K562 (cell line): ENCODE results near the gene RELA. TPM values are rescaled to one million over a fixed set of nuclear protein-coding genes. Genes with fewer than 3 reads are reported as not detected.

ENCODE experiments used
- ATAC-seq: fragments of 200-7000 bp; cut with Tn5 transposase; 3 replicates; pipeline ENCODE4 v1.9.1; 2020; ENCODE audit warnings: moderate library complexity
- BruUV-seq: library from RNA; stranded (reverse); fragments of 400-500 nt; replicated peaks from 2 replicates; lab custom pipeline; 2021; lab: Mats Ljungman, UMichigan
- CTCF ChIA-PET: fragments of 300-600 bp; formaldehyde crosslinking; extraction: SDS; loops from one replicate; lab custom pipeline; 2021; ENCODE audit warnings: low intra/inter-chr PET ratio; lab: Yijun Ruan, JAX
- POLR2A ChIA-PET: fragments of 300-600, 350-650 bp; sonication (Branson Sonifier 250); formaldehyde crosslinking; extraction: SDS; loops from one replicate; lab custom pipeline; 2021; ENCODE audit warnings: antibody characterized with exemption, inconsistent platforms; lab: Yijun Ruan, JAX
- DNase-seq, 4 experiments: peaks; one replicate each; pipeline versions ENCODE4 v3.0.0 to v3.0.0-alpha.2; 2011 to 2018; ENCODE audit warnings: low spot score in 3 of 4, mixed read lengths in 3 of 4; ENCODE audit errors: extremely low read depth in 1 of 4
- FAIRE-seq: peaks from 2 replicates; lab custom pipeline; 2011; peaks lifted over from hg19 to GRCh38; lab: Jason Lieb, UNC
- H2AFZ ChIP-seq: 2 replicates; pipeline ENCODE4 v1.6.0; 2011; ENCODE audit warnings: low read depth, low read length, control low read depth, inconsistent platforms
- H3K27ac ChIP-seq: fragments of 200-600 bp; 3 replicates; pipeline ENCODE4 v1.8.0; 2011; ENCODE audit warnings: low read depth, mild to moderate bottlenecking, control low read depth, inconsistent platforms, low read length, moderate library complexity, mixed read lengths; ENCODE audit errors: extremely low read depth
- H3K27me3 ChIP-seq, 2 experiments: fragments of 300-600 bp in 1 of 2; 2 replicates in 1 of 2; 3 replicates in 1 of 2; pipeline versions ENCODE4 v1.6.0 to v1.8.0; 2011; ENCODE audit warnings: inconsistent platforms in 2 of 2, low read length in 2 of 2, mild to moderate bottlenecking in 1 of 2, mixed read lengths in 1 of 2, moderate library complexity in 1 of 2; ENCODE audit not compliant: control insufficient read depth in 2 of 2, insufficient read depth in 2 of 2
- H3K36me3 ChIP-seq: fragments of 300-600 bp; 3 replicates; pipeline ENCODE4 v1.8.0; 2011; ENCODE audit warnings: mild to moderate bottlenecking, low read length, inconsistent platforms; ENCODE audit not compliant: control insufficient read depth, insufficient read depth
- H3K4me1 ChIP-seq, 2 experiments: fragments of 200-600 bp in 1 of 2; replicated peaks in 1 of 2; 2 replicates in 1 of 2; 3 replicates in 1 of 2; pipeline versions ENCODE4 v1.5.1 to v1.8.0; 2011; ENCODE audit warnings: inconsistent platforms in 2 of 2, low read length in 2 of 2, mild to moderate bottlenecking in 1 of 2, mixed read lengths in 1 of 2, moderate library complexity in 1 of 2; ENCODE audit not compliant: control insufficient read depth in 2 of 2, insufficient read depth in 2 of 2
- H3K4me2 ChIP-seq: 2 replicates; pipeline ENCODE4 v1.6.1; 2011; ENCODE audit warnings: low read length, control low read depth, inconsistent platforms, mixed read lengths; ENCODE audit not compliant: insufficient read depth
- H3K4me3 ChIP-seq: fragments of 200-600 bp; sonication (generic), shearing (Covaris generic); 2 replicates; pipeline ENCODE4 v1.5.1; 2016; ENCODE audit warnings: control low read depth, inconsistent platforms
- H3K79me2 ChIP-seq: fragments of 200-600 bp; 3 replicates; pipeline ENCODE4 v1.8.0; 2011; ENCODE audit warnings: low read length, inconsistent platforms; ENCODE audit not compliant: control insufficient read depth, insufficient read depth
- H3K9ac ChIP-seq, 2 experiments: 2 replicates each; pipeline versions ENCODE4 v1.6.0 to v1.6.1; 2011; ENCODE audit warnings: low read depth in 2 of 2, low read length in 2 of 2, control low read depth in 1 of 2, inconsistent platforms in 1 of 2, mild to moderate bottlenecking in 1 of 2, mixed read lengths in 1 of 2; ENCODE audit not compliant: insufficient read depth in 1 of 2
- H3K9me1 ChIP-seq: one replicate; pipeline ENCODE4 v1.6.0; 2011; ENCODE audit warnings: inconsistent platforms, mild to moderate bottlenecking, low read length, moderate library complexity; ENCODE audit not compliant: control insufficient read depth, insufficient read depth
- H3K9me3 ChIP-seq: replicated peaks from 2 replicates; pipeline ENCODE4 v1.5.1; 2011; ENCODE audit warnings: low read depth, low read length, inconsistent platforms; ENCODE audit not compliant: control insufficient read depth, insufficient read depth
- H4K20me1 ChIP-seq: replicated peaks from 2 replicates; pipeline ENCODE4 v1.6.1; 2011; ENCODE audit warnings: low read length, inconsistent platforms, mixed read lengths; ENCODE audit not compliant: control insufficient read depth, insufficient read depth
- ATF4 ChIP-seq: fragments of 450-650 bp; formaldehyde crosslinking; IDR thresholded peaks from 2 replicates; pipeline ENCODE4 v1.4.0; 2022; ENCODE audit warnings: mild to moderate bottlenecking, moderate library complexity
- DNMT1 ChIP-seq: fragments of 450-650 bp; IDR thresholded peaks from 2 replicates; pipeline ENCODE4 v1.6.1; 2016; ENCODE audit warnings: antibody characterized with exemption, mild to moderate bottlenecking
- EHMT2 ChIP-seq: fragments of 450-650 bp; IDR thresholded peaks from 2 replicates; pipeline ENCODE4 v1.6.1; 2018; ENCODE audit warnings: antibody characterized with exemption
- HMGN3 ChIP-seq: IDR thresholded peaks from 2 replicates; pipeline ENCODE4 v1.6.1; 2011; ENCODE audit warnings: borderline replicate concordance, low read depth, mild to moderate bottlenecking, mixed read lengths, low read length; ENCODE audit not compliant: insufficient read length; ENCODE audit errors: extremely low read depth
- JUN ChIP-seq, 2 experiments: sonication (generic) in 1 of 2; formaldehyde crosslinking in 1 of 2; IDR thresholded peaks; 2 replicates each; pipeline versions ENCODE4 v1.6.1 to v1.8.0; 2012 to 2022; ENCODE audit warnings: borderline replicate concordance in 2 of 2, mild to moderate bottlenecking in 2 of 2, improper control_type of control experiment in 1 of 2, low read depth in 1 of 2, low read length in 1 of 2, missing genetic modification reagents in 1 of 2
- MXI1 ChIP-seq: IDR thresholded peaks from 2 replicates; pipeline ENCODE4 v1.6.1; 2011; ENCODE audit warnings: low read depth, mild to moderate bottlenecking, improper control_type of control experiment, low read length
- NCOA6 ChIP-seq: fragments of 450-650 bp; IDR thresholded peaks from 2 replicates; pipeline ENCODE4 v1.6.1; 2017; ENCODE audit warnings: mild to moderate bottlenecking
- NR2F6 ChIP-seq: fragments of 450-650 bp; formaldehyde crosslinking; IDR thresholded peaks from 2 replicates; pipeline ENCODE4 v1.4.0; 2020; ENCODE audit warnings: mild to moderate bottlenecking
- POLR2G ChIP-seq: fragments of 200-400 bp; formaldehyde crosslinking; IDR thresholded peaks from 2 replicates; pipeline ENCODE4 v1.6.1; 2017; ENCODE audit warnings: low read depth, mild to moderate bottlenecking, antibody characterized with exemption, low read length, moderate library complexity
- RBFOX2 ChIP-seq: fragments of 200-400 bp; formaldehyde crosslinking; IDR thresholded peaks from 2 replicates; pipeline ENCODE4 v1.6.1; 2017; ENCODE audit warnings: low read depth, mild to moderate bottlenecking, low read length, moderate library complexity
- ZBTB1 ChIP-seq: sonication (generic); formaldehyde crosslinking; IDR thresholded peaks from 2 replicates; pipeline ENCODE4 v1.8.1; 2023; ENCODE audit warnings: missing genetic modification reagents, low read depth, mild to moderate bottlenecking, borderline replicate concordance
- ZBTB17 ChIP-seq: fragments of 450-650 bp; formaldehyde crosslinking; IDR thresholded peaks from 2 replicates; pipeline ENCODE4 v1.4.0; 2020; ENCODE audit warnings: mild to moderate bottlenecking
- WGBS: fragments of 100-300 bp; shearing (Covaris generic); methylation state at CpG from one replicate; pipeline ENCODE4 v1.1.6; 2016; ENCODE audit warnings: low coverage, mixed read lengths; ENCODE audit not compliant: insufficient coverage; ENCODE audit errors: missing lambda C conversion rate; 5-methylcytosine and 5-hydroxymethylcytosine counted together
- in situ Hi-C: fragments of 300-500 bp; cut with MboI; formaldehyde crosslinking; loops from 4 replicates; pipeline ENCODE4 v1.15.0; 2018; ENCODE audit warnings: inconsistent platforms, mixed read lengths
- intact Hi-C: fragments of 100-400 bp; cut with micrococcal nuclease; formaldehyde crosslinking; loops from 2 replicates; pipeline ENCODE4 v1.14.2; 2022
- polyA plus RNA-seq, 8 experiments: library from polyadenylated mRNA; depleted of rRNA in 4 of 8; stranded (reverse) in 5 of 8; unstranded in 3 of 8; fragments of >200 nt; fragmentation: Nextera tagmentation in 2 of 8; fragmentation: Illumina TruSeq in 1 of 8; extraction: Ambion mirVana in 2 of 8; extraction: Trizol in 1 of 8; gene quantifications; 2 replicates each; pipeline versions ENCODE4 v1.2.1 to v1.2.3, GENCODE V29; 2011 to 2014; ENCODE audit warnings: inconsistent platforms in 1 of 8, missing spikeins in 1 of 8
- total RNA-seq, 7 experiments: library from RNA; depleted of rRNA in 6 of 7; stranded (reverse); fragments of >200 nt in 6 of 7; fragmentation: Illumina TruSeq in 2 of 7; extraction: Trizol in 2 of 7; gene quantifications; 2 replicates each; pipeline versions ENCODE4 v1.2.1 to v1.2.3, GENCODE V29; 2011 to 2021; ENCODE audit warnings: low replicate concordance in 1 of 7

Gene RELA
- total and polyA plus RNA-seq, 9 of the 15 experiments (the other 6 are each of a cell fraction or from before 2014, with no cell fraction given), result 6.0 to 67.4 (median 20.6) TPM

- CTCF ChIA-PET, result interaction anchor here (2.2 kb wide), 1 partner anchor 191 kb away, joined by 27 read pairs; no protein-coding TSS in a partner anchor
- no TSS peak for BruUV-seq
- Histone ChIP-seq H3K79me2 (no peaks in the 10 kb centered on the region; the same call in 2 of the 3 replicates), H3K4me3 (no peak overlapping the region), H3K4me2 (no peak overlapping the region), H3K9me1 (no peaks in the 10 kb centered on the region), H3K4me1 (peaks cover 0 to 27% of the 10 kb centered on the region in 2 experiments; a peak in 1 of 5 replicates), H3K27me3 (no peaks in the 10 kb centered on the region), H3K27ac (no peak overlapping the region), H3K36me3 (peaks cover 95% of the 10 kb centered on the region; the same call in 2 of the 3 replicates), H3K9ac (no peak overlapping the region), H3K9me3 (no peaks in the 10 kb centered on the region), H2AFZ (no peak overlapping the region), H4K20me1 (0 out of 2 replicates have a peak, but pooled peaks cover 5% of the 10 kb centered on the region)
- WGBS, result 98% methylated on average over 10 of the region's 13 CpGs
- intact Hi-C loops (no loop called here), in situ Hi-C loops (no loop called here)
- DNase-seq (no peak), ATAC-seq (no peak), FAIRE-seq (no peak)
- TF ChIP-seq NR2F6 (CRISPR knock-in tag) (no peak), POLR2G (0 out of 2 replicates have a peak, but pooled peaks have one; percentile 11), RBFOX2 (peak; percentile 34; the same call in 1 of the 2 replicates), NCOA6 (no peak), ZBTB1 (CRISPR knock-in tag) (no peak), HMGN3 (no peak), ATF4 (CRISPR knock-in tag) (no peak), DNMT1 (no peak), EHMT2 (no peak), JUN (IDR thresholded peaks at IDR 0.05; ENCODE audit: borderline replicate concordance, low read depth, low read length) (no peak), JUN (CRISPR knock-in tag; IDR thresholded peaks at IDR 0.05; ENCODE audit: borderline replicate concordance) (no peak), MXI1 (no peak), ZBTB17 (CRISPR knock-in tag) (no peak)
- POLR2A ChIA-PET, result interaction anchor here (0.5 to 1.9 kb wide), 4 partner anchors 10 to 376 kb away, joined by 3 to 7 read pairs (median 4); partner anchors contain the start of genes PCNX3 and SIPA1
Observed at GRCh38 chr11:65627202-65627601, 35.5 kb downstream of the RELA start.
